ENCODE measurements around the gene WDFY2.

Gene WDFY2

DNA sequence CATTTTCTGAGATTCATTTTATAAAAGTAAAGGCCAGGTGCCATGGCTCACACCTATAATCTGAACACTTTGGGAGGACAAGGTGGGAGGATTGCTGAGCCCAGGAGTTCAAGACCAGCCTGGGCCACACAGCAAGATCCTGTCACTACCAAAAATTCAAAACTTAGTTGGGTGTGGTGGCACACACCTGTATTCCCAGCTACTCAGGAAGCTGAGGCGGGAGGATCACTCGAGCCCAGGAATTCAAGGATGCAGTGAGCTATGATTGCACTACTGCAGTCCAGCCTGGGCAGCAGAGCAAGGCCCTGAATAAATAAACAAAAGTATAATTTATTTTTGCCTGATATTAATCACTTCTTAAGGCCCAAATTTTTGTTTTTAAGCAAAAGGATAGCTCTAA lies 179.2 kb downstream of the WDFY2 start:
- Histone ChIP-seq H2AK5ac (ENCODE audit: low read length) (no peak overlapping the region), H2BK120ac (ENCODE audit: insufficient read depth, low read length, poor library complexity) (no peak overlapping the region), H3K9me3 (ENCODE audit: insufficient read depth, low read depth, low read length) (peaks cover 1% of the 10 kb centered on the region), H3K36me3 (ENCODE audit: control insufficient read depth in 1 of 2, insufficient read depth in 2 of 2, low read length in 2 of 2) (peaks cover 32% of the 10 kb centered on the region in 2 experiments), H3K27me3 (ENCODE audit: insufficient read depth, low read length) (no peaks in the 10 kb centered on the region), H3K14ac (ENCODE audit: low read length) (no peak overlapping the region), H3K23ac (ENCODE audit: low read length) (no peak overlapping the region), H3K79me2 (ENCODE audit: control insufficient read depth, insufficient read depth, low read length, poor library complexity) (no peaks in the 10 kb centered on the region), H3K18ac (ENCODE audit: low read length) (no peak overlapping the region), H4K12ac (ENCODE audit: low read depth, low read length) (no peak overlapping the region), H2AFZ (ENCODE audit: insufficient read depth, low read length, poor library complexity) (no peak overlapping the region), H4K91ac (ENCODE audit: low read depth, low read length) (no peak overlapping the region), H2BK5ac (ENCODE audit: low read depth, low read length, poor library complexity) (no peak overlapping the region), H3K4ac (ENCODE audit: low read depth, low read length) (no peak overlapping the region), H3K4me1 (ENCODE audit: control insufficient read depth in 1 of 2, insufficient read depth in 2 of 2, low read length in 2 of 2) (peaks cover 0 to 4% of the 10 kb centered on the region in 2 experiments), H3K4me3 (ENCODE audit: low read depth, low read length) (no peak overlapping the region), H3K79me1 (ENCODE audit: low read length) (no peaks in the 10 kb centered on the region), H3K9ac (ENCODE audit: low read length) (no peak overlapping the region), H3K4me2 (ENCODE audit: low read length) (no peak overlapping the region), H3K27ac (ENCODE audit: low read depth, low read length) (no peak overlapping the region), H4K8ac (ENCODE audit: low read depth, low read length) (no peak overlapping the region), H2BK12ac (ENCODE audit: low read length) (no peak overlapping the region)
- WGBS (ENCODE audit: extremely low coverage, insufficient coverage, insufficient read length), result no CpG with 5 or more reads among the region's 2 CpGs
- no peak for DNase-seq

DNA sequence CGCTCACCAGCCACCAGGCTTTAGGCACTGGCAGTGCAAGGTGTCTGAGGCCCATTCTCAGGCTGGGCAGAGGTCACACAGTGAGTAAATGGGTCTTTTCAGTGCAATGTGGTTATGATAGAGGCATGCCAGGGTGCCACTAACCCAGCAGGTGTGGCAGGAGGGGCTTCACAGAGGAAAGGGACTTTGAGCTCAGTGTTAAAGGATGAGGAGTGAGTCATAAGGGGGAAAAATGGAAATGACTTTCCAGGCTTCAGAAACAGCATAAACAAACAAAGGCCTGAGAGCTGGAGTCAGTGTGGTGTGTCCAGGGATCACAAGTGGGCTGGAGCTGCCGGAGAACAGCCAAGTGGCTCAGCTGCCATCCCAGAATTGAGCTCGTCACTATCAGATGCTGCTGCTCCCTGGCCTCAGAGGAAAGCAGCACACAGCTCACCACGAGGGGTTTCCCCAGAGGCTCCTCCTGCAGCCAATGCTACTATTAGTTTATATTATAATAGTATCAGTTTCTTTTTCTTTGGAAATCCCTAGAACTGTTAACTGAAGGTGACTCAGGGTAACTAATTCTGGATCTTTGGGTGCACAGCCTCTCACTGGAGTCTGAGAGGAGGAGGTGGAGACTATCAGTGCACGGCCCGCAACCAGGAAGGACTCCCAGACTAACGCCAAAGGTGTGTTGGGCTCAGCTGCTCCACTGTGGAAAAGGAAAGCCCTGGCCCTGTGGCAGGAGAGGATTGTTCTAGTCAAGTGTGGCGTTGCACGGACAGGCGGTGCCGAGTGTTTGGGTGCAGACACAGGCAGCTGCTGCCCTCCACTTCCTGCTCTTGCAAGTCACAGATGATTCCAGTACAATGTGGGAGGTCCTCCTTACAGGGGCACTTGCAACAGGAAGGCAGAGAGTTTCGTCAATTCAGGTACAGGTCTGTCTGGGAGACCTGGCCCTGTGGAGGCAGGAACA lies 180.2 kb downstream of the WDFY2 start:
- Histone ChIP-seq H4K12ac (ENCODE audit: low read depth, low read length) (no peak overlapping the region), H3K9ac (ENCODE audit: low read length) (no peak overlapping the region)
- no CpG with 5 or more reads among the region's 12 CpGs for WGBS (ENCODE audit: extremely low coverage, insufficient coverage, insufficient read length)

DNA sequence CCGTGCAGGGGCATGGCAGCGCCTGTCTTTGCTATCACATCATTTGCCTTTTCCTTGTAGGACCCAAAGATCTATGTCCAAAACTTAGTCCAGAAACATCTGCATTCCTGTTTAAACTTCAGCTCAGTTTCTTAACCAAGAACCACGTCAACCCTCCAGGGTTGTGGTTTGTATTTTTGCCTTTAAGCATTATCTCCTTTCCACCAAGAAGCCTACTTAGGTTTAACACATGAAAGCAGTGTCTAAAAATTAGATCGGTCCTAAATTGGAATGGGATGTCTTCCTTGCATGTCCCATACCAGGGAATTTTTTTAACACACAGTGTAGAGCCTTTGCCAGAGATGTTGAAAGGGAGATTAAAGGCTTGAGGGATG lies 180.9 kb downstream of the WDFY2 start:
- Histone ChIP-seq H4K8ac (ENCODE audit: low read depth, low read length) (no peak overlapping the region), H3K9me3 (ENCODE audit: insufficient read depth, low read depth, low read length) (peaks cover 1% of the 10 kb centered on the region), H3K79me1 (ENCODE audit: low read length) (no peaks in the 10 kb centered on the region), H2AK5ac (ENCODE audit: low read length) (no peak overlapping the region), H3K9ac (ENCODE audit: low read length) (no peak overlapping the region), H3K4ac (ENCODE audit: low read depth, low read length) (no peak overlapping the region), H3K14ac (ENCODE audit: low read length) (no peak overlapping the region), H3K4me2 (ENCODE audit: low read length) (no peak overlapping the region), H2AFZ (ENCODE audit: insufficient read depth, low read length, poor library complexity) (no peak overlapping the region), H3K27ac (ENCODE audit: low read depth, low read length) (no peak overlapping the region), H3K4me3 (ENCODE audit: low read depth, low read length) (no peak overlapping the region), H3K18ac (ENCODE audit: low read length) (no peak overlapping the region), H3K27me3 (ENCODE audit: insufficient read depth, low read length) (no peaks in the 10 kb centered on the region), H3K36me3 (ENCODE audit: control insufficient read depth in 1 of 2, insufficient read depth in 2 of 2, low read length in 2 of 2) (peaks cover 28 to 29% of the 10 kb centered on the region in 2 experiments), H4K91ac (ENCODE audit: low read depth, low read length) (no peak overlapping the region), H2BK120ac (ENCODE audit: insufficient read depth, low read length, poor library complexity) (no peak overlapping the region), H2BK12ac (ENCODE audit: low read length) (no peak overlapping the region), H3K23ac (ENCODE audit: low read length) (no peak overlapping the region), H3K79me2 (ENCODE audit: control insufficient read depth, insufficient read depth, low read length, poor library complexity) (no peaks in the 10 kb centered on the region), H2BK5ac (ENCODE audit: low read depth, low read length, poor library complexity) (no peak overlapping the region), H4K12ac (ENCODE audit: low read depth, low read length) (no peak overlapping the region), H3K4me1 (ENCODE audit: control insufficient read depth in 1 of 2, insufficient read depth in 2 of 2, low read length in 2 of 2) (peaks cover 0 to 4% of the 10 kb centered on the region in 2 experiments)
- no peak for DNase-seq
- WGBS (ENCODE audit: extremely low coverage, insufficient coverage, insufficient read length), result no CpG with 5 or more reads among the region's 4 CpGs

More for the DNA sequence above, 180.2 kb downstream of the WDFY2 start:
- Histone ChIP-seq H3K23ac (ENCODE audit: low read length) (no peak overlapping the region), H2BK120ac (ENCODE audit: insufficient read depth, low read length, poor library complexity) (no peak overlapping the region), H3K36me3 (ENCODE audit: control insufficient read depth in 1 of 2, insufficient read depth in 2 of 2, low read length in 2 of 2) (peaks cover 29 to 30% of the 10 kb centered on the region in 2 experiments), H3K27me3 (ENCODE audit: insufficient read depth, low read length) (no peaks in the 10 kb centered on the region), H3K9me3 (ENCODE audit: insufficient read depth, low read depth, low read length) (peaks cover 1% of the 10 kb centered on the region), H2BK5ac (ENCODE audit: low read depth, low read length, poor library complexity) (no peak overlapping the region), H3K79me1 (ENCODE audit: low read length) (no peaks in the 10 kb centered on the region), H2BK12ac (ENCODE audit: low read length) (no peak overlapping the region), H3K4ac (ENCODE audit: low read depth, low read length) (no peak overlapping the region), H2AFZ (ENCODE audit: insufficient read depth, low read length, poor library complexity) (peak overlapping the region; percentile 60), H3K79me2 (ENCODE audit: control insufficient read depth, insufficient read depth, low read length, poor library complexity) (no peaks in the 10 kb centered on the region), H3K27ac (ENCODE audit: low read depth, low read length) (no peak overlapping the region), H3K4me1 (ENCODE audit: control insufficient read depth in 1 of 2, insufficient read depth in 2 of 2, low read length in 2 of 2) (peaks cover 0 to 4% of the 10 kb centered on the region in 2 experiments), H3K14ac (ENCODE audit: low read length) (no peak overlapping the region), H3K4me2 (ENCODE audit: low read length) (no peak overlapping the region), H2AK5ac (ENCODE audit: low read length) (no peak overlapping the region), H3K4me3 (ENCODE audit: low read depth, low read length) (no peak overlapping the region), H4K91ac (ENCODE audit: low read depth, low read length) (no peak overlapping the region), H4K8ac (ENCODE audit: low read depth, low read length) (no peak overlapping the region), H3K18ac (ENCODE audit: low read length) (no peak overlapping the region)
- DNase-seq, result no peak

DNA sequence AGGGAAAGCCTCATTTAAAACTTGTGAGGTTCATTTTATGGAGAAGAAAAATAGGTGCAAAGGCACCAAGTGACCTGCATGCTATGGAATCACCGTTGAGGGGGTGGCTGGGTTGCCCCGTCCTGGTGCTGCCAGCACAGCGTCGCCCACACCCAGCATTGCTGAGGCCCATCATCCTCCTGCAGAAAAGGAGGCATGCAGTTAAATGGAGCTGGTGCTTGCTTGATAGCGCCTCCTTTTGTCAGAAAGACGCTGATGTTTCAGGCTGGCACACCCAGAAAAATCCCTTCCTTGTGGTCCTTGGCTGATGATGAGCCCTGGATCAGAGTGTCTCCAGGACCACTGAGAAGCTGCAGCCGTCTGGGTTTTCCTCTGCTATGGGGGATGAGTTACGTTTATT lies 182.8 kb downstream of the WDFY2 start:
- Histone ChIP-seq H3K4me1 (ENCODE audit: control insufficient read depth in 1 of 2, insufficient read depth in 2 of 2, low read length in 2 of 2) (peaks cover 0 to 4% of the 10 kb centered on the region in 2 experiments), H3K27ac (ENCODE audit: low read depth, low read length) (no peak overlapping the region), H3K4me3 (ENCODE audit: low read depth, low read length) (no peak overlapping the region), H3K36me3 (ENCODE audit: control insufficient read depth in 1 of 2, insufficient read depth in 2 of 2, low read length in 2 of 2) (peaks cover 18 to 20% of the 10 kb centered on the region in 2 experiments), H3K9ac (ENCODE audit: low read length) (no peak overlapping the region), H3K14ac (ENCODE audit: low read length) (no peak overlapping the region), H3K79me1 (ENCODE audit: low read length) (no peaks in the 10 kb centered on the region), H3K79me2 (ENCODE audit: control insufficient read depth, insufficient read depth, low read length, poor library complexity) (no peaks in the 10 kb centered on the region), H3K4ac (ENCODE audit: low read depth, low read length) (no peak overlapping the region), H2AFZ (ENCODE audit: insufficient read depth, low read length, poor library complexity) (no peak overlapping the region), H2BK120ac (ENCODE audit: insufficient read depth, low read length, poor library complexity) (no peak overlapping the region), H3K9me3 (ENCODE audit: insufficient read depth, low read depth, low read length) (no peaks in the 10 kb centered on the region), H3K4me2 (ENCODE audit: low read length) (no peak overlapping the region), H2BK12ac (ENCODE audit: low read length) (no peak overlapping the region), H2AK5ac (ENCODE audit: low read length) (no peak overlapping the region), H3K27me3 (ENCODE audit: insufficient read depth, low read length) (no peaks in the 10 kb centered on the region), H3K18ac (ENCODE audit: low read length) (no peak overlapping the region), H4K91ac (ENCODE audit: low read depth, low read length) (no peak overlapping the region), H3K23ac (ENCODE audit: low read length) (no peak overlapping the region), H2BK5ac (ENCODE audit: low read depth, low read length, poor library complexity) (no peak overlapping the region), H4K8ac (ENCODE audit: low read depth, low read length) (no peak overlapping the region), H4K12ac (ENCODE audit: low read depth, low read length) (no peak overlapping the region)
- DNase-seq, result no peak
- WGBS (ENCODE audit: extremely low coverage, insufficient coverage, insufficient read length), result no CpG with 5 or more reads among the region's 8 CpGs

Data from trophoblast cell (in vitro differentiated cells and primary cell).